H1 (cell line): ENCODE results near the gene RGL2. TPM values are rescaled to one million over a fixed set of nuclear protein-coding genes. Genes with fewer than 3 reads are reported as not detected.
A peak's percentile ranks its signal among the peaks of the same experiment; 100 is the strongest.

Experiments
- CTCF ChIA-PET: fragments of 300-600 bp; sonication (Branson Sonifier 250); formaldehyde crosslinking; loops from one replicate; lab custom pipeline; 2021; ENCODE audit not compliant: partially characterized antibody; lab: Charles Lee
- POLR2A ChIA-PET: fragments of 300-600 bp; sonication (Branson Sonifier 250); formaldehyde crosslinking; loops from one replicate; lab custom pipeline; 2021; ENCODE audit warnings: inconsistent platforms; ENCODE audit not compliant: partially characterized antibody; lab: Charles Lee
- DNase-seq, 2 experiments: peaks; one replicate each; pipeline versions ENCODE4 v3.0.0 to v3.0.0-alpha.2; 2010 to 2022; ENCODE audit warnings: low spot score in 2 of 2, low read depth in 1 of 2, mixed read lengths in 1 of 2
- FAIRE-seq: peaks from 2 replicates; lab custom pipeline; 2011; peaks lifted over from hg19 to GRCh38; lab: Jason Lieb, UNC
- H2AFZ ChIP-seq: 2 replicates; pipeline ENCODE4 v1.8.1; 2012; ENCODE audit warnings: low read length, inconsistent platforms
- H2AK5ac ChIP-seq: 2 replicates; pipeline ENCODE4 v1.6.1; 2013; ENCODE audit warnings: low read depth, low read length
- H2BK120ac ChIP-seq: replicated peaks from 2 replicates; pipeline ENCODE3; 2013; ENCODE audit warnings: low read depth, low read length, inconsistent platforms
- H2BK12ac ChIP-seq: 2 replicates; pipeline ENCODE4 v1.6.1; 2013; ENCODE audit warnings: low read depth, low read length
- H2BK15ac ChIP-seq: 2 replicates; pipeline ENCODE4 v1.6.1; 2013; ENCODE audit warnings: low read length
- H2BK20ac ChIP-seq: 2 replicates; pipeline ENCODE4 v1.6.1; 2013; ENCODE audit warnings: low read length
- H2BK5ac ChIP-seq: 2 replicates; pipeline ENCODE4 v1.6.1; 2013; ENCODE audit warnings: low read depth, low read length
- H3K14ac ChIP-seq: 2 replicates; pipeline ENCODE4 v1.6.1; 2013; ENCODE audit warnings: inconsistent platforms; ENCODE audit not compliant: insufficient read length
- H3K18ac ChIP-seq: 2 replicates; pipeline ENCODE4 v1.6.1; 2013; ENCODE audit warnings: low read length; ENCODE audit errors: extremely low read depth
- H3K23ac ChIP-seq: 2 replicates; pipeline ENCODE4 v1.6.1; 2013; ENCODE audit warnings: inconsistent platforms; ENCODE audit not compliant: insufficient read length
- H3K23me2 ChIP-seq: 2 replicates; pipeline ENCODE4 v1.6.1; 2013; ENCODE audit warnings: low read depth, low read length
- H3K27ac ChIP-seq: 2 replicates; pipeline ENCODE4 v1.6.1; 2011; ENCODE audit warnings: low read depth, low read length, inconsistent platforms
- H3K27me3 ChIP-seq, 4 experiments: replicated peaks in 1 of 4; 1 replicate in 1 of 4; 2 replicates in 3 of 4; pipeline versions ENCODE4 v1.6.1 to v1.8.1; 2011 to 2013; ENCODE audit warnings: low read length in 3 of 4, mild to moderate bottlenecking in 3 of 4, inconsistent platforms in 2 of 4, mixed read lengths in 2 of 4, moderate library complexity in 1 of 4; ENCODE audit not compliant: control insufficient read depth in 3 of 4, insufficient read depth in 3 of 4; ENCODE audit errors: extremely low read depth in 1 of 4
- H3K36me3 ChIP-seq, 4 experiments: 2 replicates each; pipeline versions ENCODE4 v1.6.1 to v1.8.1; 2011 to 2013; ENCODE audit warnings: mild to moderate bottlenecking in 4 of 4, low read length in 3 of 4, moderate library complexity in 2 of 4, control low read depth in 1 of 4, inconsistent platforms in 1 of 4; ENCODE audit not compliant: insufficient read depth in 4 of 4, control insufficient read depth in 2 of 4
- H3K4ac ChIP-seq: replicated peaks from 2 replicates; pipeline ENCODE3; 2013; ENCODE audit warnings: low read length, low read depth, mixed read lengths, inconsistent platforms; ENCODE audit not compliant: insufficient read length
- H3K4me1 ChIP-seq, 4 experiments: replicated peaks in 1 of 4; 1 replicate in 1 of 4; 2 replicates in 3 of 4; pipeline versions ENCODE4 v1.6.1 to v1.8.1; 2011 to 2013; ENCODE audit warnings: low read length in 3 of 4, inconsistent platforms in 2 of 4, mixed read lengths in 1 of 4; ENCODE audit not compliant: insufficient read depth in 4 of 4, control insufficient read depth in 3 of 4
- H3K4me2 ChIP-seq, 2 experiments: 2 replicates each; pipeline versions ENCODE4 v1.6.1 to v1.8.1; 2011 to 2013; ENCODE audit warnings: low read depth in 2 of 2, low read length in 2 of 2, control low read depth in 1 of 2, inconsistent platforms in 1 of 2, mild to moderate bottlenecking in 1 of 2; ENCODE audit not compliant: insufficient read depth in 1 of 2
- H3K4me3 ChIP-seq, 4 experiments: fragments of 200-600, 300-600 bp in 1 of 4; sonication (generic), shearing (Covaris generic), sonication (Bioruptor Twin) in 1 of 4; 2 replicates each; pipeline versions ENCODE4 v1.5.1 to v1.8.1; 2011 to 2016; ENCODE audit warnings: low read length in 4 of 4, low read depth in 3 of 4, control low read depth in 2 of 4, inconsistent platforms in 2 of 4, mild to moderate bottlenecking in 2 of 4, mixed read lengths in 1 of 4, moderate library complexity in 1 of 4; ENCODE audit not compliant: insufficient read depth in 2 of 4; ENCODE audit errors: extremely low read depth in 1 of 4
- H3K56ac ChIP-seq: replicated peaks from 2 replicates; pipeline ENCODE3; 2013; ENCODE audit warnings: low read depth, mild to moderate bottlenecking, mixed read lengths, low read length, inconsistent platforms; ENCODE audit not compliant: insufficient read length
- H3K79me1 ChIP-seq: 2 replicates; pipeline ENCODE4 v1.6.1; 2013; ENCODE audit warnings: low read depth, low read length, control low read depth
- H3K79me2 ChIP-seq, 2 experiments: 2 replicates each; pipeline versions ENCODE4 v1.6.1 to v1.8.1; 2012 to 2013; ENCODE audit warnings: low read length in 2 of 2, mild to moderate bottlenecking in 2 of 2, inconsistent platforms in 1 of 2; ENCODE audit not compliant: insufficient read depth in 2 of 2, control insufficient read depth in 1 of 2
- H3K9ac ChIP-seq, 4 experiments: replicated peaks in 1 of 4; 1 replicate in 1 of 4; 2 replicates in 3 of 4; pipeline versions ENCODE4 v1.6.1 to v1.8.1; 2011 to 2013; ENCODE audit warnings: low read depth in 3 of 4, low read length in 3 of 4, control low read depth in 2 of 4, mild to moderate bottlenecking in 2 of 4, moderate library complexity in 2 of 4, inconsistent platforms in 1 of 4; ENCODE audit errors: extremely low read depth in 1 of 4
- H3K9me3 ChIP-seq, 2 experiments: 2 replicates each; pipeline versions ENCODE4 v1.6.1 to v1.8.1; 2012 to 2013; ENCODE audit warnings: mild to moderate bottlenecking in 2 of 2, moderate library complexity in 2 of 2, control low read depth in 1 of 2, inconsistent platforms in 1 of 2, low read depth in 1 of 2, low read length in 1 of 2, mixed read lengths in 1 of 2; ENCODE audit not compliant: insufficient read depth in 2 of 2
- H4K20me1 ChIP-seq, 2 experiments: replicated peaks in 1 of 2; 2 replicates each; pipeline versions ENCODE3 to v1.8.1; 2011 to 2013; ENCODE audit warnings: inconsistent platforms in 2 of 2, low read length in 2 of 2, mild to moderate bottlenecking in 1 of 2; ENCODE audit not compliant: insufficient read depth in 2 of 2, control insufficient read depth in 1 of 2
- H4K5ac ChIP-seq: 2 replicates; pipeline ENCODE4 v1.6.1; 2013; ENCODE audit warnings: low read length, low read depth, mixed read lengths, inconsistent platforms; ENCODE audit not compliant: insufficient read length
- H4K8ac ChIP-seq: 2 replicates; pipeline ENCODE4 v1.8.0; 2013; ENCODE audit warnings: mild to moderate bottlenecking, moderate library complexity, low read length, inconsistent platforms; ENCODE audit not compliant: insufficient read depth; ENCODE audit errors: extremely low read depth
- H4K91ac ChIP-seq: replicated peaks from 2 replicates; pipeline ENCODE3; 2013; ENCODE audit warnings: low read length, mixed read lengths, inconsistent platforms; ENCODE audit not compliant: insufficient read length
- EZH2 ChIP-seq: fragments of 200-600 bp; sonication (generic); IDR thresholded peaks from 2 replicates; pipeline ENCODE4 v1.7.1; 2012; ENCODE audit warnings: low read depth, mild to moderate bottlenecking, moderate library complexity, low read length, inconsistent platforms; ENCODE audit not compliant: severe bottlenecking
- JUN ChIP-seq: IDR thresholded peaks from 2 replicates; pipeline ENCODE4 v1.6.1; 2011; ENCODE audit warnings: low read depth, mild to moderate bottlenecking, improper control_type of control experiment, low read length
- SIX5 ChIP-seq: IDR thresholded peaks from 2 replicates; pipeline ENCODE4 v1.6.1; 2011; ENCODE audit warnings: mild to moderate bottlenecking, low read depth, low read length
- TBP ChIP-seq: IDR thresholded peaks from 2 replicates; pipeline ENCODE4 v1.6.1; 2011; ENCODE audit warnings: low read depth, low read length, improper control_type of control experiment
- TEAD4 ChIP-seq: IDR thresholded peaks from 2 replicates; pipeline ENCODE4 v1.6.1; 2012; ENCODE audit warnings: low read depth, low read length, inconsistent platforms, mixed read lengths
- YY1 ChIP-seq: IDR thresholded peaks from 2 replicates; pipeline ENCODE4 v1.6.1; 2011; ENCODE audit warnings: low read depth, mild to moderate bottlenecking, low read length
- ZNF274 ChIP-seq: IDR thresholded peaks from 2 replicates; pipeline ENCODE4 v1.7.0; 2012; ENCODE audit warnings: low read length, borderline replicate concordance; ENCODE audit errors: extremely low read depth
- WGBS, 2 experiments: shearing (Covaris generic) in 1 of 2; methylation state at CpG; one replicate each; pipeline versions ENCODE4 v1.1.6 to v1.1.7; 2013 to 2015; ENCODE audit warnings: low lambda C conversion rate in 2 of 2, mixed read lengths in 2 of 2, inconsistent platforms in 1 of 2, low coverage in 1 of 2, missing lambda C conversion rate in 1 of 2; ENCODE audit not compliant: insufficient replicate concordance in 2 of 2, insufficient coverage in 1 of 2, insufficient read length in 1 of 2; ENCODE audit errors: extremely low coverage in 1 of 2, missing lambda C conversion rate in 1 of 2; 5-methylcytosine and 5-hydroxymethylcytosine counted together
- polyA plus RNA-seq, 7 experiments: library from polyadenylated mRNA; depleted of rRNA in 3 of 7; stranded (reverse) in 5 of 7; unstranded in 2 of 7; fragments of >200 nt in 5 of 7; fragments of 200-250 nt in 2 of 7; gene quantifications; 1 replicate in 5 of 7; 2 replicates in 1 of 7; 4 replicates in 1 of 7; pipeline versions ENCODE4 v1.2.1 to v1.2.3, GENCODE V29; 2011 to 2013; ENCODE audit warnings: missing spikeins in 2 of 7, mixed read lengths in 2 of 7
- total RNA-seq: library from RNA; stranded (reverse); fragmentation: NEBNext Ultra II Directional; extraction: Animal tissue kit (Norgen Biotek cat#: 25700); gene quantifications from 2 replicates; pipeline ENCODE4 v1.2.1, GENCODE V29; 2021
- TF ChIP-seq, protein P1 (sequence below): IDR thresholded peaks from 2 replicates; pipeline ENCODE4 v1.6.1; 2012; ENCODE audit warnings: inconsistent platforms

Gene RGL2
- total and polyA plus RNA-seq, 2 of the 8 experiments (the other 6 are each of a cell fraction or from before 2014, with no cell fraction given), result 58.1 to 80.3 TPM

DNA sequence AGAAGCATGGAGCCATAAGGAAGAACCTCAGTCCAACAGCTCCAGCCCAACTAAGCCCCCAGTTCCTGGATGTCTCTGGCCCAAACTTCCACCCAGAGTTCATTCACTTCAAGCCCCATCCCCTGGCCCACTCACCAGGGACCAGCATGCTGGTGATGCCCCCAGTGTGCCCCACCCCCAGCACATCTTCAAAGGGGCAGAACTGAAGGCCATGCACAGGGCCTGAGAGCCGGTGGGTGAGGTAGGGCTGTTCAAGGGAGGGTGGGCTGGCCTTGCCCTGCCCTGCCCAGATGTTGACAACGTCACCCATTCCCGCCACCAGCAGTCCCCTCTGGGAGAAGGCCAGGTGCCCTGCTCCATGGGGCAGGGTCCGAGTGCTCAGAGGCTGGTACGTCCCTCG is 18.2 kb downstream of the RGL2 start:
- H2BK5ac ChIP-seq, result 0 out of 2 replicates have a peak overlapping the region, but pooled peaks have one; percentile 45
- H3K27me3 ChIP-seq, result no peaks in the 10 kb centered on the region
- no peak overlapping the region for H4K8ac ChIP-seq
- no peak overlapping the region for H2BK12ac ChIP-seq
- H2BK120ac ChIP-seq, result no peak overlapping the region
- H2BK15ac ChIP-seq, result no peak overlapping the region
- H3K23ac ChIP-seq, result no peak overlapping the region
- H3K14ac ChIP-seq, result no peak overlapping the region
- peaks cover 4% of the 10 kb centered on the region in 2 experiments for H4K20me1 ChIP-seq
- H3K4ac ChIP-seq, result no peak overlapping the region
- no peak overlapping the region for H3K4me2 ChIP-seq
- H3K79me1 ChIP-seq, result no peaks in the 10 kb centered on the region
- no peak overlapping the region for H2AK5ac ChIP-seq
- H3K79me2 ChIP-seq, result no peaks in the 10 kb centered on the region
- no peak overlapping the region for H4K91ac ChIP-seq
- H3K4me1 ChIP-seq, result peaks cover 0 to 13% (median 6%) of the 10 kb centered on the region in 4 experiments; a peak in 5 of 7 replicates
- H3K27ac ChIP-seq, result no peak overlapping the region
- ChIA-PET CTCF (interaction anchor here (0.6 to 8.0 kb wide), 10 partner anchors 10 to 313 kb away, joined by 3 to 81 read pairs (median 6); partner anchors contain the start of genes PFDN6, RGL2, RPS18 and TAPBP), POLR2A (interaction anchor here (1.3 to 12.0 kb wide), 3 partner anchors 8 to 14 kb away, joined by 4 to 337 read pairs (median 21); partner anchors contain the start of genes PFDN6, RGL2, RPS18 and VPS52)
- no peak overlapping the region for H3K4me3 ChIP-seq
- WGBS, 2 experiments, result 95% methylated on average over 6 of the region's 6 CpGs; no CpG with 5 or more reads in 1 of the 2 experiments
- H3K56ac ChIP-seq, result no peak overlapping the region
- peaks cover 4 to 29% (median 16%) of the 10 kb centered on the region in 4 experiments; a peak in 7 of 8 replicates for H3K36me3 ChIP-seq
- H2BK20ac ChIP-seq, result no peak overlapping the region
- no peak overlapping the region for H2AFZ ChIP-seq
- H4K5ac ChIP-seq, result no peak overlapping the region
- DNase-seq (no peak), FAIRE-seq (no peak)
- H3K18ac ChIP-seq, result no peak overlapping the region
- no peaks in the 10 kb centered on the region for H3K9me3 ChIP-seq
- H3K9ac ChIP-seq, result no peak overlapping the region
- H3K23me2 ChIP-seq, result peaks cover 8% of the 10 kb centered on the region
- no peak for TF ChIP-seq SIX5
- no peak for TF ChIP-seq ZNF274
- no peak for TF ChIP-seq JUN
- no peak for TF ChIP-seq TEAD4
- TF ChIP-seq EZH2, result no peak
- TF ChIP-seq YY1, result no peak
- TF ChIP-seq, protein P1, sequence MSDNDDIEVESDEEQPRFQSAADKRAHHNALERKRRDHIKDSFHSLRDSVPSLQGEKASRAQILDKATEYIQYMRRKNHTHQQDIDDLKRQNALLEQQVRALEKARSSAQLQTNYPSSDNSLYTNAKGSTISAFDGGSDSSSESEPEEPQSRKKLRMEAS, result no peak
- TF ChIP-seq TBP, result no peak
